HL-60 (cell line): Measurements from ENCODE around the gene PTPMT1.

Source experiments
- DNase-seq, 2 experiments: peaks; one replicate each; pipeline ENCODE4 v3.0.0-alpha.2; 2010 to 2020; ENCODE audit warnings: low read depth in 1 of 2, low spot score in 1 of 2
- H3K27ac ChIP-seq: fragments of 250-450 bp; sonication (Bioruptor Pico); replicated peaks from 2 replicates; pipeline ENCODE4 v1.5.1; 2020; ENCODE audit warnings: mild to moderate bottlenecking, moderate library complexity
- H3K27me3 ChIP-seq: fragments of 250-450 bp; sonication (Bioruptor Pico); 2 replicates; pipeline ENCODE4 v1.5.1; 2021; ENCODE audit warnings: mild to moderate bottlenecking, moderate library complexity; ENCODE audit not compliant: insufficient read depth, poor library complexity, severe bottlenecking
- H3K4me3 ChIP-seq: replicated peaks from 2 replicates; pipeline ENCODE4 v1.5.1; 2011; ENCODE audit warnings: mild to moderate bottlenecking, control low read depth, low read length; ENCODE audit not compliant: insufficient read depth
- CTCF ChIP-seq: IDR thresholded peaks from one replicate; pipeline ENCODE4 v1.5.1; 2011; ENCODE audit warnings: low read length, control low read depth, inconsistent platforms; ENCODE audit not compliant: insufficient read depth
- GABPA ChIP-seq: IDR thresholded peaks from 2 replicates; pipeline ENCODE4 v1.6.1; 2012; ENCODE audit warnings: low read depth
- POLR2AphosphoS5 ChIP-seq: IDR thresholded peaks from 2 replicates; pipeline ENCODE4 v1.6.1; 2012; ENCODE audit warnings: low read depth
- REST ChIP-seq: IDR thresholded peaks from 2 replicates; pipeline ENCODE4 v1.6.1; 2012; ENCODE audit warnings: low read depth; ENCODE audit not compliant: insufficient replicate concordance
- SPI1 ChIP-seq: IDR thresholded peaks from 2 replicates; pipeline ENCODE4 v1.6.1; 2012; ENCODE audit warnings: low read depth, mild to moderate bottlenecking, borderline replicate concordance

Gene PTPMT1

GRCh38 chr11:47605921-47606320 is 40.5 kb downstream of the PTPMT1 start:
- no peak overlapping the region for H3K27ac ChIP-seq
- no peak for DNase-seq
- no peak overlapping the region for H3K4me3 ChIP-seq
- no peaks in the 10 kb centered on the region for H3K27me3 ChIP-seq
- TF ChIP-seq GABPA (no peak), CTCF (no peak), REST (no peak), POLR2AphosphoS5 (no peak), SPI1 (no peak)

- no peak overlapping the region for H3K27ac ChIP-seq
- H3K4me3 ChIP-seq, result no peak overlapping the region
- no peak for DNase-seq
- no peaks in the 10 kb centered on the region for H3K27me3 ChIP-seq
- TF ChIP-seq GABPA, result no peak
- TF ChIP-seq POLR2AphosphoS5, result no peak
- TF ChIP-seq CTCF, result no peak
- TF ChIP-seq REST, result no peak
- TF ChIP-seq SPI1, result no peak
Observed at GRCh38 chr11:47606731-47607130, 41.3 kb downstream of the PTPMT1 start.

GRCh38 chr11:47607380-47607779 is 42.0 kb downstream of the PTPMT1 start:
- H3K27ac ChIP-seq, result no peak overlapping the region
- TF ChIP-seq CTCF, result no peak
- no peak for TF ChIP-seq REST
- no peak for TF ChIP-seq POLR2AphosphoS5
- TF ChIP-seq GABPA, result no peak
- TF ChIP-seq SPI1, result no peak

More at GRCh38 chr11:47607380-47607779, 42.0 kb downstream of the PTPMT1 start:
- DNase-seq, result no peak
- no peaks in the 10 kb centered on the region for H3K27me3 ChIP-seq
- H3K4me3 ChIP-seq, result no peak overlapping the region
